GM10248 (cell line): Measurements from ENCODE around the gene MKI67.

ENCODE experiments used
- CTCF ChIA-PET: fragments of 300-600 bp; sonication (Branson Sonifier 250); formaldehyde crosslinking; extraction: SDS; loops from one replicate; lab custom pipeline; 2021; ENCODE audit warnings: antibody characterized with exemption; lab: Yijun Ruan, JAX
- POLR2A ChIA-PET: fragments of 350-650 bp; sonication (Branson Sonifier 250); formaldehyde crosslinking; extraction: SDS; loops from one replicate; lab custom pipeline; 2020; ENCODE audit warnings: antibody characterized with exemption; lab: Yijun Ruan, JAX
- DNase-seq: peaks from one replicate; pipeline ENCODE4 v3.0.0; 2012; ENCODE audit errors: extremely low spot score
- TF ChIP-seq, protein P1 (sequence below): IDR thresholded peaks from 2 replicates; pipeline ENCODE4 v1.5.1; 2012; ENCODE audit warnings: mild to moderate bottlenecking, low read depth; ENCODE audit errors: extremely low read depth, missing control alignments, control extremely low read depth

MKI67 gene

DNA sequence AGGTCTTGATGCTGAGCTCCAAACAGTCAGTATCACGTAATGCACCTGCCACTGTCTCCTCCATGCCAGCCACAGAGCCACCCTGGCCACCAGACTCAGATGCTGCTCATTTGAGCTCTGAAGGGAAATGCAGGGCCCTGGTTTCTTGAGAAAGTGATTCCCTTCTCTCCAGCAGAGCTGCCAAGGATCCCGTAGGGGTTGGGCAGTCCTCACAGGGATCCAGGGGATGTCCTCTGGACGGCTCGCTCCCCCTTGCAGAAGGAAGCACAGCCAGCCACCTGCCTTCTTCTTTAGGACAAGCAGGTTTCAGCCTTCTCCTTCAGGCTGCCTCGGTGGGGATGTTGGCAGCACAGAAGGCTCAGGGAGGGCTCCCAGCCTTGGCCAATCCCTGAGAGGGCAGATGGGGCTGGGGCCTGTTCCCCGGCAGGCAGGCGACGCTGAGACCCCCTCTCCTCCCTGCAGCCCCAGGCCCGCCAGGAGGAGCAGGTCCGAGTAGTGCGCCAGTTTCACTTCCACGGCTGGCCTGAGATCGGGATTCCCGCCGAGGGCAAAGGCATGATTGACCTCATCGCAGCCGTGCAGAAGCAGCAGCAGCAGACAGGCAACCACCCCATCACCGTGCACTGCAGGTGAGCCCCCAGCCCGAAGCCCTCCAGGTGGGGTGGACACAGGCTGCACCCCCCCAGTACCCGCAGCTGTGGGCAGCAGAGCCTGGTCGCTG lies 48.9 kb downstream of the MKI67 start:
- ChIA-PET POLR2A (no interaction called here), CTCF (interaction anchor here (0.9 to 17.6 kb wide), 6 partner anchors 18 to 80 kb away, joined by 3 to 335 read pairs (median 4); no protein-coding TSS in a partner anchor)
- DNase-seq, result no peak
- TF ChIP-seq, protein P1, sequence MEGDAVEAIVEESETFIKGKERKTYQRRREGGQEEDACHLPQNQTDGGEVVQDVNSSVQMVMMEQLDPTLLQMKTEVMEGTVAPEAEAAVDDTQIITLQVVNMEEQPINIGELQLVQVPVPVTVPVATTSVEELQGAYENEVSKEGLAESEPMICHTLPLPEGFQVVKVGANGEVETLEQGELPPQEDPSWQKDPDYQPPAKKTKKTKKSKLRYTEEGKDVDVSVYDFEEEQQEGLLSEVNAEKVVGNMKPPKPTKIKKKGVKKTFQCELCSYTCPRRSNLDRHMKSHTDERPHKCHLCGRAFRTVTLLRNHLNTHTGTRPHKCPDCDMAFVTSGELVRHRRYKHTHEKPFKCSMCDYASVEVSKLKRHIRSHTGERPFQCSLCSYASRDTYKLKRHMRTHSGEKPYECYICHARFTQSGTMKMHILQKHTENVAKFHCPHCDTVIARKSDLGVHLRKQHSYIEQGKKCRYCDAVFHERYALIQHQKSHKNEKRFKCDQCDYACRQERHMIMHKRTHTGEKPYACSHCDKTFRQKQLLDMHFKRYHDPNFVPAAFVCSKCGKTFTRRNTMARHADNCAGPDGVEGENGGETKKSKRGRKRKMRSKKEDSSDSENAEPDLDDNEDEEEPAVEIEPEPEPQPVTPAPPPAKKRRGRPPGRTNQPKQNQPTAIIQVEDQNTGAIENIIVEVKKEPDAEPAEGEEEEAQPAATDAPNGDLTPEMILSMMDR, result no peak

GRCh38 chr10:128074589-128074988 lies 51.6 kb downstream of the MKI67 start:
- POLR2A ChIA-PET, result no interaction called here
- DNase-seq, result no peak
- TF ChIP-seq, protein P1, result no peak
- CTCF ChIA-PET, result interaction anchor here (5.3 to 17.6 kb wide), 2 partner anchors 42 to 77 kb away, joined by 70 to 335 read pairs; no protein-coding TSS in a partner anchor

- POLR2A ChIA-PET, result no interaction called here
- TF ChIP-seq, protein P1, result no peak
- CTCF ChIA-PET, result interaction anchor here (5.3 to 17.6 kb wide), 2 partner anchors 41 to 78 kb away, joined by 70 to 335 read pairs; no protein-coding TSS in a partner anchor
- DNase-seq, result no peak
Observed at GRCh38 chr10:128073890-128074289, 52.3 kb downstream of the MKI67 start.

DNA sequence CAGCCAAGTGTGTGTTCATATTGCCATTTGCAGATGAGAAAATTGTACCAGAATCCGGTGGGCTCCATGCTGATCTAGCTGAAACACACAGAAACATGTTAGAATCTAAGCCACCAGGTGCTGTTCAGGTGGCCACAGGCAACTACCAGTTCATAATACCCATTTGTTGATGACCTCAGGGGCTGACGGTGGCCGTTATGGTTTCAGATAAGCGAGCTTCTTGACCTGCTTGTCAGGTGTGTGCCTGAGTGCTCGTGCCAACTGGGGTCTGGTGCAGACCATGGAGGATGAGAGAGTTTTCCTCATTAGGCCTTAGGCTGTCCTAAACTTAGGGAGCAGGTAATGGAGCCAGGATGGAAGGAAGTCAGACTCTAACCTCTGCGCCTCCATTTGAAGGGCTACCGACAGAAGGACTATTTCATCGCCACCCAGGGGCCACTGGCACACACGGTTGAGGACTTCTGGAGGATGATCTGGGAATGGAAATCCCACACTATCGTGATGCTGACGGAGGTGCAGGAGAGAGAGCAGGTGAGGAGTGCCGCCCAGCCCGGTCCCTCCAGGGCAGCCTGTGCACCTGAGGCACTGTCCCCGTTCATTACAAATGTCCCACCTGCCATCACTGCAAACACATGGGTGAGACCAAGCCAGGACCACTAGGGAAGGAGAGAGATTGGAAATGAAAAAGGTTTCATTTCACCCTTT lies 53.1 kb downstream of the MKI67 start:
- TF ChIP-seq, protein P1, result no peak
- CTCF ChIA-PET, result interaction anchor here (4.4 to 17.6 kb wide), 2 partner anchors 8 to 40 kb away, joined by 26 to 335 read pairs; no protein-coding TSS in a partner anchor
- POLR2A ChIA-PET, result no interaction called here
- DNase-seq, result no peak

- ChIA-PET CTCF (interaction anchor here (1.0 to 17.6 kb wide), 6 partner anchors 9 to 78 kb away, joined by 3 to 335 read pairs (median 16); no protein-coding TSS in a partner anchor), POLR2A (no interaction called here)
- TF ChIP-seq, protein P1, result no peak
- no peak for DNase-seq
Observed at GRCh38 chr10:128072046-128072445, 54.2 kb downstream of the MKI67 start.

DNA sequence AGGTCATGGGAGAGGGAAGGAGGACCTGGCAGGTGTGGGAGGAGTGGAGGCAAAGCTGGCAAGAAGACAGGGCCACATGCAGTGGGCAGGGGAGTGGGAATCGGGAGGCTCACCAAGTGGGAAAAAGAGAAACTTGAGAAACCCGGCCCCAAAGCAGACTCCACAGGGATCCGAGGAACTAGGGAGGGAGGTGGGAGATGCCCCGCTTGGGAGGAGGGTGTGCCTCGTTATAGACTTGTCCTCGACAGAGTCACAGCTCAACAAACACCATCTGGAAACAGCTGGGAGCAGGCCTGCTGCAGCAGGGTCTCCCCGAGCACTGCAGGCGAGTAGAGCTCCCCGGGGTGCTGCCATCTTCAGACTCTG lies 54.8 kb downstream of the MKI67 start:
- no peak for DNase-seq
- TF ChIP-seq, protein P1, result no peak
- ChIA-PET POLR2A (no interaction called here), CTCF (interaction anchor here (1.0 to 17.6 kb wide), 8 partner anchors 9 to 165 kb away, joined by 3 to 335 read pairs (median 9); partner anchors contain the start of gene PTPRE)
